Mesenchymal stem cell (in vitro differentiated cells and primary cell): ENCODE data around the gene ATP8B4.
"Not testable (repeated sequence)": the region's sequence is repeated elsewhere in the genome, so short reads cannot be mapped to it uniquely, and the experiment has no call there.

ENCODE experiments used
- DNase-seq: peaks from one replicate; pipeline ENCODE4 v3.0.0-alpha.2; 2013
- H2AFZ ChIP-seq: one replicate; pipeline ENCODE4 v1.6.1; 2013; ENCODE audit warnings: low read depth, mild to moderate bottlenecking, control low read depth, inconsistent platforms, low read length, moderate library complexity
- H2AK5ac ChIP-seq: 2 replicates; pipeline ENCODE4 v1.6.1; 2013; ENCODE audit warnings: low read length, moderate library complexity, mild to moderate bottlenecking, inconsistent platforms; ENCODE audit not compliant: severe bottlenecking
- H2BK120ac ChIP-seq: one replicate; pipeline ENCODE4 v1.6.1; 2013; ENCODE audit warnings: low read depth, mild to moderate bottlenecking, inconsistent platforms, low read length, moderate library complexity
- H2BK12ac ChIP-seq, 2 experiments: one replicate each; pipeline ENCODE4 v1.6.1; 2013; ENCODE audit warnings: inconsistent platforms in 2 of 2, low read length in 2 of 2, mild to moderate bottlenecking in 2 of 2, moderate library complexity in 2 of 2, control low read depth in 1 of 2
- H2BK15ac ChIP-seq: one replicate; pipeline ENCODE4 v1.6.1; 2013; ENCODE audit warnings: mild to moderate bottlenecking, low read depth, inconsistent platforms; ENCODE audit not compliant: poor library complexity, severe bottlenecking
- H2BK5ac ChIP-seq: 2 replicates; pipeline ENCODE4 v1.6.1; 2013; ENCODE audit warnings: low read depth, mild to moderate bottlenecking, low read length, control low read depth, inconsistent platforms; ENCODE audit not compliant: poor library complexity, severe bottlenecking
- H3K14ac ChIP-seq, 2 experiments: one replicate each; pipeline ENCODE4 v1.6.1; 2013; ENCODE audit warnings: inconsistent platforms in 2 of 2, low read length in 2 of 2, control low read depth in 1 of 2, mild to moderate bottlenecking in 1 of 2, moderate library complexity in 1 of 2
- H3K18ac ChIP-seq, 2 experiments: one replicate each; pipeline ENCODE4 v1.6.1; 2013; ENCODE audit warnings: inconsistent platforms in 2 of 2, low read length in 2 of 2, control low read depth in 1 of 2, low read depth in 1 of 2, mild to moderate bottlenecking in 1 of 2
- H3K23ac ChIP-seq, 2 experiments: one replicate each; pipeline ENCODE4 v1.6.1; 2013; ENCODE audit warnings: inconsistent platforms in 2 of 2, low read length in 2 of 2, mild to moderate bottlenecking in 2 of 2, moderate library complexity in 2 of 2, control low read depth in 1 of 2
- H3K27ac ChIP-seq: 2 replicates; pipeline ENCODE4 v1.5.1; 2013; ENCODE audit warnings: mild to moderate bottlenecking, moderate library complexity, low read length, control low read depth, inconsistent platforms; ENCODE audit not compliant: poor library complexity, severe bottlenecking
- H3K27me3 ChIP-seq, 2 experiments: 2 replicates each; pipeline versions ENCODE4 v1.6.1 to v1.7.0; 2013; ENCODE audit warnings: low read length in 2 of 2, mild to moderate bottlenecking in 2 of 2, moderate library complexity in 2 of 2, control low read depth in 1 of 2, inconsistent platforms in 1 of 2; ENCODE audit not compliant: control insufficient read depth in 1 of 2, insufficient read depth in 1 of 2
- H3K36me3 ChIP-seq, 2 experiments: 2 replicates each; pipeline versions ENCODE4 v1.6.1 to v1.7.0; 2013; ENCODE audit warnings: low read length in 2 of 2, control low read depth in 1 of 2, inconsistent platforms in 1 of 2, low read depth in 1 of 2, mild to moderate bottlenecking in 1 of 2; ENCODE audit not compliant: insufficient read depth in 2 of 2, control insufficient read depth in 1 of 2
- H3K4ac ChIP-seq, 2 experiments: one replicate each; pipeline ENCODE4 v1.6.1; 2013; ENCODE audit warnings: inconsistent platforms in 2 of 2, low read length in 2 of 2, mild to moderate bottlenecking in 2 of 2, moderate library complexity in 2 of 2, control low read depth in 1 of 2, low read depth in 1 of 2
- H3K4me1 ChIP-seq: 2 replicates; pipeline ENCODE4 v1.6.1; 2013; ENCODE audit warnings: low read depth, low read length, control low read depth; ENCODE audit not compliant: control insufficient read depth, insufficient read depth
- H3K4me2 ChIP-seq: 2 replicates; pipeline ENCODE4 v1.6.1; 2013; ENCODE audit warnings: low read length, mild to moderate bottlenecking, inconsistent platforms; ENCODE audit not compliant: poor library complexity, severe bottlenecking
- H3K4me3 ChIP-seq, 2 experiments: 2 replicates each; pipeline versions ENCODE4 v1.5.1 to v1.7.0; 2013; ENCODE audit warnings: low read length in 2 of 2, mild to moderate bottlenecking in 2 of 2, control low read depth in 1 of 2, low read depth in 1 of 2; ENCODE audit not compliant: insufficient read depth in 1 of 2
- H3K79me1 ChIP-seq: replicated peaks from 2 replicates; pipeline ENCODE4 v1.6.1; 2013; ENCODE audit warnings: mild to moderate bottlenecking, control low read depth, low read length, inconsistent platforms; ENCODE audit not compliant: poor library complexity, severe bottlenecking
- H3K9ac ChIP-seq: 2 replicates; pipeline ENCODE4 v1.7.0; 2013; ENCODE audit warnings: mild to moderate bottlenecking, low read length, moderate library complexity
- H3K9me3 ChIP-seq: 2 replicates; pipeline ENCODE4 v1.7.0; 2013; ENCODE audit warnings: mild to moderate bottlenecking, low read length; ENCODE audit not compliant: control insufficient read depth
- H4K8ac ChIP-seq: one replicate; pipeline ENCODE4 v1.6.1; 2013; ENCODE audit warnings: inconsistent platforms, mild to moderate bottlenecking, low read length, moderate library complexity
- H4K91ac ChIP-seq: one replicate; pipeline ENCODE4 v1.6.1; 2013; ENCODE audit warnings: mild to moderate bottlenecking, low read length, inconsistent platforms
- WGBS: methylation state at CpG from one replicate; pipeline ENCODE4 v1.1.7; 2013; ENCODE audit warnings: mixed read lengths; 5-methylcytosine and 5-hydroxymethylcytosine counted together

ATP8B4 gene

DNA sequence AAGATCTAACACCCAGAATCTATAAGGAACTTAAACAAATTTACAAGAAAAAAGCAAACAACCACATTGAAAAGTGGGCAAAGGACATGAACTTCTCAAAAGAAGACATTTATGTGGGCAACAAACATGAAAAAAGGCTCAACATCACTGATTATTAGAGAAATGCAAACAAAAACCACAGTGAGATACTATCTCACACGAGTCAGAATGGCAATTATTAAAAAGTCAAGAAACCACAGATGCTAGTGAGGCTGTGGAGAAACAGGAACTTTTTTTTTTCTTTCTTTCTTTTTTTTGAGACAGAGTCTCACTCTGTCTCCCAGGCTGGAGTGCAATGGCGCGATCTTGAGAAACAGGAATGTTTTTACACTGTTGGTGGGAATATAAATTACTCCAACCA is 29.6 kb downstream of the ATP8B4 start:
- not testable (repeated sequence) for H3K14ac ChIP-seq, H3K4ac ChIP-seq, H3K4me3 ChIP-seq, H2BK120ac ChIP-seq, H2BK5ac ChIP-seq, DNase-seq, H3K4me1 ChIP-seq, H2BK12ac ChIP-seq, H3K9ac ChIP-seq, H3K9me3 ChIP-seq, H2AFZ ChIP-seq, H3K23ac ChIP-seq, H3K79me1 ChIP-seq, H3K27me3 ChIP-seq, H2AK5ac ChIP-seq, H3K4me2 ChIP-seq, H3K27ac ChIP-seq, H3K18ac ChIP-seq, H4K91ac ChIP-seq, H3K36me3 ChIP-seq, H2BK15ac ChIP-seq, H4K8ac ChIP-seq
- WGBS = 87% methylated on average over 3 of the region's 3 CpGs

DNA sequence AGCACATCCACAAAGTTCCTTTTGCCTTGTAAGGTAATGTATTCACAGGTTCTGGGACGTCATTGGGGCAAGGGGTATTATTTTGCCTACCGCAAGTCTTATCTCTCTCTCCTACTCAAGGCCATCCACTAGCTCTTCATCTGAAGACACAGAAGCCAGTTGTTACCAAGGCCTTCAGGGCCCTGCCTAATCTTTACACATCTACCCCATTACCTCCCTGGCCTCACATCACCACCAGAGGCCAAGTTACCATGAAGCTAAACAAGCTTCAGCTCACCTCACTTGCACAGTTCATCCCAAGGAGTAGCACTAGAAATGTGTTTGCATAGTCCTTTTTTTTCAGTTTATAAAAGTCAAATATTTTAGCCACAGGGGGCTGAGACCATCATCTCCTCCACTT is 34.1 kb downstream of the ATP8B4 start:
- Histone ChIP-seq H3K4me1 (no peaks in the 10 kb centered on the region), H3K9me3 (no peaks in the 10 kb centered on the region), H3K4me2 (no peak overlapping the region), H3K27me3 (no peaks in the 10 kb centered on the region), H3K27ac (no peak overlapping the region), H3K23ac (no peak overlapping the region), H3K36me3 (no peaks in the 10 kb centered on the region), H3K14ac (no peak overlapping the region), H2BK15ac (no peak overlapping the region), H3K79me1 (no peaks in the 10 kb centered on the region), H3K9ac (no peak overlapping the region), H3K18ac (no peak overlapping the region), H3K4ac (no peak overlapping the region), H2BK120ac (no peak overlapping the region), H4K8ac (no peak overlapping the region), H2AK5ac (no peak overlapping the region), H3K4me3 (no peak overlapping the region), H2BK5ac (no peak overlapping the region), H2AFZ (peak overlapping the region; percentile 18), H4K91ac (no peak overlapping the region), H2BK12ac (no peak overlapping the region)
- DNase-seq = no peak
- WGBS = 97% methylated on average over 2 of the region's 2 CpGs

DNA sequence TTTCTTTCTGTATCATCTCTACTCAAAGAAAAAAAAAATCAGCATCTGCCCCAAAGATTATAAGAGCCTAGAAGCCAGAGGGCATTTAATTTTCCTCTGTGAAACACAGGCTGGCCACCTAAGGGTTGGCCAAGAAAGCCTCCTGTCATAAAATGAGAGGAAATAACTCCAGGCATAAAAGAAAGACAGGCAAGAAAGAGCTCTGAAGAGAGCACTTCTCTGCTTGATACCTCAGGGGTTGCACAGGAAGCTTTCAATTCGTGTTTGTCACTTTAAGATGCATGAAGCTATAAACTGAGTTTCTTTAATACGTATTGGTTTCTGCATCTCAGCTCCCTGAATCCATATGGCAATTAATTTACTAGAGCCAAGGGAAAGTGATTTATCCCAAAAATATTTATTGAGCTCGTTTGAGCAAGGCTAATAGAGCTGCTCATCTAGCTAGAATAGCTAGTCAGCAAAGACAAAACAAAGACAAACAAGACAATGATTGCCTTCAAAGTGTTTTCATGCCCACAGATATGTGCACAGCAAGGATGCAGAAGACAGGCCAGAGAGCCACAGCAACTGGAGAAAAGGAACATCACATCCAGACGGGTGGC is 35.5 kb downstream of the ATP8B4 start:
- H3K4me2 ChIP-seq = no peak overlapping the region
- H3K27me3 ChIP-seq = no peaks in the 10 kb centered on the region
- H2BK5ac ChIP-seq = no peak overlapping the region
- no peaks in the 10 kb centered on the region for H3K79me1 ChIP-seq
- H3K9me3 ChIP-seq = no peaks in the 10 kb centered on the region
- no peak for DNase-seq
- no peak overlapping the region for H3K4me3 ChIP-seq
- no peak overlapping the region for H2BK15ac ChIP-seq
- WGBS = 67% methylated on average over 4 of the region's 4 CpGs
- H3K9ac ChIP-seq = peak overlapping the region; percentile 50
- H3K18ac ChIP-seq = no peak overlapping the region
- H2AFZ ChIP-seq = no peak overlapping the region
- no peak overlapping the region for H2BK12ac ChIP-seq
- H2BK120ac ChIP-seq = no peak overlapping the region
- H4K91ac ChIP-seq = no peak overlapping the region
- no peak overlapping the region for H3K14ac ChIP-seq
- no peak overlapping the region for H3K23ac ChIP-seq
- H3K4me1 ChIP-seq = no peaks in the 10 kb centered on the region
- H3K36me3 ChIP-seq = no peaks in the 10 kb centered on the region
- no peak overlapping the region for H3K27ac ChIP-seq
- no peak overlapping the region for H3K4ac ChIP-seq
- H4K8ac ChIP-seq = no peak overlapping the region
- H2AK5ac ChIP-seq = no peak overlapping the region

DNA sequence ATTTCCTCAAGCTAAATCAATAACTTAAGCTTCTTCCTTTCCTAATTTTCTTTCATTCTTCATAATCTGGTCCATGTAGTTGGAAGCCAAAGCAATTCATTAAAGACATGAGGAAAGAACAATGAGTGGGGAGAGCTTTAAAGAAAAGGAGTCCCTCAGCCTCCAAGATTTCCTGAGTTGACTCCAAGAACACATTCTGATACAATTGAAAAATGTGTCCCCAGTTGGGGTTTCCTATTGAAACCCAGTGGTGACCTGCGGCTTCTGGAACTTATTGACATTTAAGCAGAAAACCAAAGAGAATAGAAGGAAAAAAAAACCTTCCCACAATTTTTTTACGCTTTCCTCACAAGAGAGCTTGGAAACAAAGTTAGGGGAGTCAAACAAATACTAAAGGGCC is 37.0 kb downstream of the ATP8B4 start:
- H3K14ac ChIP-seq = no peak overlapping the region
- H3K4me2 ChIP-seq = no peak overlapping the region
- no peaks in the 10 kb centered on the region for H3K9me3 ChIP-seq
- no peak overlapping the region for H2BK12ac ChIP-seq
- DNase-seq = no peak
- no peak overlapping the region for H2BK15ac ChIP-seq
- H2BK120ac ChIP-seq = no peak overlapping the region
- no peak overlapping the region for H3K9ac ChIP-seq
- H3K79me1 ChIP-seq = no peaks in the 10 kb centered on the region
- H2AK5ac ChIP-seq = no peak overlapping the region
- H3K4me1 ChIP-seq = no peaks in the 10 kb centered on the region
- no peak overlapping the region for H3K4me3 ChIP-seq
- H3K27ac ChIP-seq = no peak overlapping the region
- H4K8ac ChIP-seq = no peak overlapping the region
- no peak overlapping the region for H3K18ac ChIP-seq
- no peak overlapping the region for H4K91ac ChIP-seq
- H2BK5ac ChIP-seq = no peak overlapping the region
- no peak overlapping the region for H3K4ac ChIP-seq
- no peak overlapping the region for H2AFZ ChIP-seq
- no peaks in the 10 kb centered on the region for H3K36me3 ChIP-seq
- no peaks in the 10 kb centered on the region for H3K27me3 ChIP-seq
- WGBS = no CpG with 5 or more reads among the region's 2 CpGs
- H3K23ac ChIP-seq = no peak overlapping the region
